ENCODE results near the gene SMURF2.

Gene SMURF2

DNA sequence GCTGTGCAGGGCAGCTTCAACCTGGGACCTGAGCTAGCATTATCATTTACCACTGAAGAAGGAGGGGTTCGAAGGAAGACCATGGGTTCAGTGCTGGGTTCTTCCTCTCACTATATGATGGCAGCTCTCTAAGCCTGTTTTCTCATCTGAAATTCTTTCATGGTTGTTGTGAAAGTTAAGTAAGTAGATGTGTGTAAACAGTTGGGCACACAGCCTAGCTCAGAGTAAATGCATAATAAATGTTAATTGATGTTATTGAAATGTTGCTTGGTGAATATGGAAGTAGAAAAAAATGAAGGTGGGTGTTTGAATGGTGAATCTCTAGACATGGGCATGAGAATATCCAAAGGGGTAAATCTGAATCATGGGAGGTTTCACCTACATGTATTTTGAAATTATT, 146.3 kb downstream of the SMURF2 start:
- intact Hi-C loops (cut with DNase I) = loop anchor here (10.0 kb wide), 1 partner anchor 129 kb away; no protein-coding TSS in a partner anchor
- no peak for DNase-seq

DNA sequence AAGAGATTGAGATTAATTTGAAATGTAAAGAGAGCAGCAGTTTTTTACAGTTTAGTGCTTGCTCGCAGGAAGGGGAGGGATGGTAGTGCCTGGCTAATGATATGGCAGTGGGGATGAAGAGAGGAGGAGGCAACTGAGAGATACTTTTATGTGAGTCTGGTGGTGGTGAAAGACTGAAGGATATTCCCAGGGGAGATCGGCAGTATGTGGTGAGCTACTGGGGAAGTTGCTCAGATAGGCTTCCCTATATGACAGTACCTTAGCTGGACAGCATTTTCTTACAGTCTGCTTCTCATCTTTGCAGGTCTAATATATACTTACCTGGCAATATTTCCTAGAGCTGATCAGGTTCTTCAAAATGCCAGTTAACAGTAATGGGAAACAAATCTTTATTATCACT, 146.7 kb downstream of the SMURF2 start:
- intact Hi-C loops (cut with DNase I) = loop anchor here (10.0 kb wide), 1 partner anchor 129 kb away; no protein-coding TSS in a partner anchor
- no peak for DNase-seq

DNA sequence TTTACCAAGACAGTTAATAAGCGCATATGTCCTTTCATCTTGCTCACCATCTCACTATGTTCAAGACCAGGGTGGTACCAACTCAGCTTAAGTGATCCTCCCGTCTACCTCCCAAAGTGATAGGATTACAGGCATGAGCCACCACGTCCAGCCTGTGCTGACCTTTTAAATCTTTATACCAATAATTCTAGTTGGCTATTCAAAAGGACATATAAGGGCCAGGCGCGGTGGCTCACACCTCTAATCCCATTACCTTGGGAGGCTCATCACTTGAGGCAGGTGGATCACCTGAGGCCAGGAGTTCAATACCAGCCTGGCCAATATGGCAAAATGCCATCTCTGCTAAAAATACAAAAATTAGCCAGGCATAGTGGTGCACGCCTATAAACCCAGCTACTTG, 152.9 kb downstream of the SMURF2 start:
- intact Hi-C loops (cut with DNase I) = no loop called here
- no peak for DNase-seq

DNA sequence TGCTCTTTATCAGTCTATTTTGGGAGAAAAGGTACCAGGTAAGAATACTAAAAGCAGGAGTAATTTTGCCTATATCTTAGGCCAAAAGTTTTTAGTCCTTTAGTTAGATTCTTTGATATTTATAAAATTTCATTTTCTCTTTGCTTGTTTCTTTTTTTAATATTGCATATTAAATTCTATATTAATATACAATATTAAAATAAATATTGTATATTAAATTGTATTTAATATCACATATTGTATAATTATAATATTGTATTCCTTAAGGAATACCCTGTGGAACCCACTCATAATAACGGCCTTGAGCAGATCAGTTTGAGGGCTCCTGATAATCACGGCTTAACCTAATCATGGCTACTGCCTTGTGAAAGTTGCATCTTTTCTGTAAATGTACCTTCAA, 153.4 kb downstream of the SMURF2 start:
- intact Hi-C loops (cut with DNase I) = no loop called here
- no peak for DNase-seq

- peak in 18 of 42 donors; percentile 10 to 60 (median 26) for DNase-seq
- intact Hi-C loops (cut with DNase I) = no loop called here
Observed at GRCh38 chr17:64507413-64507782, 154.7 kb downstream of the SMURF2 start.

DNA sequence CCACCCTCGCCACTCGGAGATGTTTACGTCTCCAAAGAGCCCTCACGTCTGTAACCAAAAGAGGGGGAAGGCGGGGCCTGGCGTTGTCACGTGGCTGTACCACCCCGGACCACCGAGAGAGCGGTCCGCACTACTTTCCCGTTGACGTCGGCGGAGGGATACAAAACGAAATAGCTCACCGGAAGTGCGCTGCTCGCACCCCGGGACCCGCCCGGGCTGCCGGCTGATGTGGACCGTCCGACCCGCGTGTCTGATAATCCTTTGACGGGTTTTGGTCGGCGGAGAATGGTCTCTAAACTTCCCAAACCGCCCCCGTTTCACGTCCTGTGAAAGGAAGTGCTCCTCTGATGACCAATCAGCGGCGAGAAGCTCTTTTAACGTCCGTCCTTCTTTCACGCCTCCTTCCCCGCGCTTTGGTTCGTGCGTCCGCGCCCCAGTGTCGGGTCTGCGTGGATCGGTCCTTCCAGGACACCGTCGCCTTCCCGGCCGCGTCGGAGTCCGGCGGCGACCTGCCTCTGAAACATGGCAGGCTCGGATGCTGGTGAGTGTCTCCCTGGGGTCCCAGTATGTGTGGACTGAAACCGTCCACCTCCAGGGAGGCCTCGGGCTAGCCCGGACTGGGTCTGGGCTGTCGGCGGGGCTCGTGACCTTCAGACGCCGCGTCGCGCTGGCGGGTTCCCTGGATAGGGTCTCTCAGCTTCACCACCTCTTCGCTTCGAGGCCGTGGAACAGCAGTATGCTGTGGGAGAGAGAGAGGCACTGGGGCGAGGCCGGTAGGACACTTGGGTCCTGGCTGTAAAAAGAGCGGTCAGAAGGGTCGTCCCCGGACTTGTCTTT, 155.3 kb downstream of the SMURF2 start, which contains the start of gene CEP95:
TSS of gene CEP95 (plus strand) at position 402 of the 837 bp plus-strand sequence. CDS start at position 523, 121 bp downstream.
- DNase-seq = peak; percentile 89 to 97 (median 93)
- intact Hi-C loops (cut with DNase I) = no loop called here

- peak; percentile 94 to 99 (median 97) for DNase-seq
- intact Hi-C loops (cut with DNase I) = no loop called here
Observed at GRCh38 chr17:64506201-64506575, 155.9 kb downstream of the SMURF2 start, which contains the start of gene DDX5. DDX5 (minus strand) TSS chr17:64506289; CDS start chr17:64506119, 170 bp downstream.

DNA sequence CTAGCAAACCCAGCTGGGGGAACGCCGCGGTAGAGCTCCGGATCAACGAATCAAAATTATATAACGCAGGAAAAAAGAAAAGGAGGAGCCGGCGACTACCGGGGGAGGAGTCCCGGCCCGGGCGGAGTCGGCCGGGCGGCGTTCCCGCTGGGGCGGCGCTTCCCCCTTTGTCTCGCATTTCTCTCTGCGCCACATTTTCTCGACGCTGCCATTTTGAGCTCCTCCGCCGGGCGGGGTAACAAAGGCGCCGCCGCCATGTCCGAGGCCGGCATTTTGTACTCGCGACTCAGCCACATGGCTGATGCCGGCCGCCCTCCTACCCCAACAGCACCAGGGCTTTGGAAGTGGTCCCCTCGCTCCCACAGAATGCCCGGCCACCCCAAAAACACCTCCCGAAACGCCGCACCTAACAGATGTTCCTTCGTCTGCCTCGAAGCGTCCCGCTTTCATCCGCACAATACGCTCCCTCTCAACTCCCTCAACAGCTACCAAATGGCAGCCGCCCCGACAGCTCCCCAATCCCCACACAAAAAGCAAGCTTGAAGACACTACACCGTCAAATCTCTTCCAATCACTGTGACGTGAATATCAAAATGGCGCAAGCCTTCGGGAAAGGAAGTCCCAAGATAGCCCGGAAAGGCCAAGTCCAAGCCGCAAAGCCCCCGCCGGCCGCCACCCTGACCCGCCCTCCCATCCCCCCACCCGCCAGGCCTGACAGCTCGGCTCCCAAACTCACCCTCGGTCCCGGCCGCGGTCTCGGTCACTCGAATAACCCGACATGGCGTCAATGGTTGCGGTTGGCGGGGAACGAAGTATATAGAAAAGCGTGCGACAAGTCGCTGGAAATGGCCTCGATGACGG, 156.5 kb downstream of the SMURF2 start:
- intact Hi-C loops (cut with DNase I) = loop anchor here (1.0 kb wide), 1 partner anchor 8 kb away; the partner anchor contains the start of gene POLG2
- peak; percentile 73 to 96 (median 91) for DNase-seq

- intact Hi-C loops (cut with DNase I) = loop anchor here (1.0 kb wide), 1 partner anchor 8 kb away; the partner anchor contains the start of gene POLG2
- DNase-seq = no peak
Observed at GRCh38 chr17:64504769-64505339, 157.3 kb downstream of the SMURF2 start.

DNA sequence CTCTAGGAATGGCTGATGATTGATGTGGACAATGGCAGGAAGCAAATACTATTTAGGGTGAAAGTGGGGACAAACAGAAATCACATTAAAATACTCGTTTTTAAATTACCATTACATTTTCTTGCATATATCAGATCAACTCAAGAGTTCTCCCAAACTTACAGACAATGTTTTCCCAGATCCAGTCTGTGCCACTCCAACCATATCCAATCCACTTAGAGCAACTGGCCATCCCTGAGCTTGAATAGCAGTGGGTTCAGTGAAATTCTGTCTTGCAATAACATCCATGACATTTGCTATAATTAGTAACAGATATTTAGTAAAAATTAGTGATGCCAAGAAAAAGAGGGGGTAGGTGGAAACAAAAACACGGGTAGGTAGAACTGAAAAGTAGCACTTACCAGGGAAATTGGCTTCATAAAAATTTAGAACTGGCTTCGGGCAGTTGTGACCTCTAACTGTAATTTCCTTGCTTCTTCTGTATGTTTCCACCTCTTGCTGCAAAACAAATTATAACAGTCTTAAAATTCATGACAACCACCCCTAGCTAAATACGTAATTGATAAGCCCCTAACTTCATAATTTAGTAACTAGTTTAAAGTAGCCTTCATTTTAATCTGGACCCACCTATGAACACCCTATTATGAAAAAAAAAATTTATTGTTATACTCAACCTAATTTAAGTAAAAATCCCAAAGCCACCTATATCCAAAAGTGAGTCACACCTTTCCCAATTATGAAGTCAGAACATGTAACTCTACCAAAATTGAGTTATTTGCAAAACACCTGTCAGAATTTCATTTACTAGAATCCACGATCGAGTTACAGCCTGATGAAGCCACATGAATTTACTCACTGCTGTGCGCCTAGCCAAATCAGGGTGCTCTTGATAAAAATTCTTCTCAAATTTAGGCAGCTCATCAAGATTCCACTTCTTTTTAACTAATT, 158.0 kb downstream of the SMURF2 start:
- intact Hi-C loops (cut with DNase I) = no loop called here
- DNase-seq = no peak

GRCh38 chr17:64503341-64503740, 158.8 kb downstream of the SMURF2 start:
- intact Hi-C loops (cut with DNase I) = no loop called here
- no peak for DNase-seq

DNA sequence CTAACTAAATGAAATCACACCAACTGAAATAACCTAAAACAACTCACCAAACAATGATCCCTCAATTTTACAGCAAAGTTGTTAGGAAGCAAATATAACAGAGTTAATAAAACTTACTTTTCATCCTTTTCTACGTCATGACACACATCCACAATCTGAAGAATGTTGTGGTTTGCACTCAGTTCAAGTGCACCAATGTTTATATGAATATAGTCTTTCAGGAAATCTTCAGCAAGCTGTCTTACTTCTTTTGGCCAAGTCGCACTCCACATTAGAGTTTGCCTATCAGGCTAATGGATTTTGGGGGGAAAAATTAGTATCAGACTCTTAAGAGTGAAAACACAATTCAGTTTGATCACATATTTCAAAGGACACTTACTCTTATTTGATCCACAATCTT, 159.3 kb downstream of the SMURF2 start:
- DNase-seq = no peak
- intact Hi-C loops (cut with DNase I) = no loop called here

DNA sequence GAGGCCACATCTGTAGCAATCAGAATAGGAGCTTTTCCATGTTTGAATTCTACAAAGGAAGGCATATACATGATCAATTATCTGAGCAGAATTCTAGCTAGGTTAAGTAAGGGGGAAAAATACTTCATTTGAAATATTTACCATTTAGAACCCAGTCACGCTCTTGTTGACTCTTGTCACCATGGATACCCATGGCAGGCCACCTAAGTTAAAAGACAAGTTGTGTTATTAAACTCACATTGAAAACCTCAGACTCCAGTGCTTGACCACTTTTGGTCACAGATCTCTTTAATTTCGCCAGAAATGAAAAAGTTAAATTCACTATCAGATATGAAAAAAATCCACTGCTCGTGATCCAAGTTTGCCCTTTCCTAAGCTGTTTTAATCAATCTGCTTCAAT, 160.1 kb downstream of the SMURF2 start:
- intact Hi-C loops (cut with DNase I) = no loop called here
- DNase-seq = no peak

GRCh38 chr17:64500862-64501765, 161.0 kb downstream of the SMURF2 start:
- intact Hi-C loops (cut with DNase I) = no loop called here
- DNase-seq = no peak

DNA sequence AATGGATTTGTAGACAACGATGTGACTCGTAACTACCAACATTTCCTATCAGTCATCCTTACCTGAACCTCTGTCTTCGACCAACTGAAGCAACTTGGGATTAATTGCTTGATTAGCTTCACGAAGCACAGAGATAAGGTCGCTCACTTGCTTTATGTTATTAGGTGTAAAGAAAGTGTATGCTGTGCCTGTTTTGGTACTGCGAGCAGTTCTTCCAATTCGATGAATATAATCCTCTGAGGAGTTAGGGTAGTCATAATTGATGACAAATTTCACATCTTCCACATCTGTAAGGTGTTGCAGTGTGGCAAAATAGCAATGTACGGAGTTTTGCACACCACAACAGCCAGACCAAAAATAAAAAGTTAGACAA, 161.6 kb downstream of the SMURF2 start:
- intact Hi-C loops (cut with DNase I) = no loop called here
- no peak for DNase-seq

- intact Hi-C loops (cut with DNase I) = no loop called here
- no peak for DNase-seq
Observed at GRCh38 chr17:64499805-64500486, 162.2 kb downstream of the SMURF2 start.
